ENCODE measurements around the gene GPR34. TPM values are rescaled to one million over a fixed set of nuclear protein-coding genes. Genes with fewer than 3 reads are reported as not detected.

The GPR34 gene
- total and polyA plus RNA-seq, 2 of the 13 experiments (the other 11 are each of a cell fraction or from before 2014, with no cell fraction given) = not detected

- Histone ChIP-seq H3K27me3 (ENCODE audit: control insufficient read depth in 1 of 2, insufficient read depth in 2 of 2, low read length in 2 of 2) (no peaks in the 10 kb centered on the region), H2AFZ (ENCODE audit: low read length) (no peak overlapping the region), H3K36me3 (replicated peaks in 1 of 2; ENCODE audit: control insufficient read depth in 1 of 2, insufficient read depth in 2 of 2, low read length in 2 of 2) (no peaks in the 10 kb centered on the region), H3K79me2 (ENCODE audit: insufficient read depth, low read length) (no peaks in the 10 kb centered on the region), H3K27ac (ENCODE audit: extremely low read length, insufficient read depth, low read length) (no peak overlapping the region), H3K4me1 (ENCODE audit: insufficient read depth, low read length) (no peaks in the 10 kb centered on the region), H4K20me1 (ENCODE audit: insufficient read depth, low read length) (no peaks in the 10 kb centered on the region), H3K9me3 (ENCODE audit: low read length) (no peaks in the 10 kb centered on the region), H3K4me3 (replicated peaks in 1 of 3; ENCODE audit: insufficient read depth in 1 of 3, low read depth in 2 of 3, low read length in 3 of 3) (no peak overlapping the region), H3K4me2 (ENCODE audit: low read depth, low read length) (no peak overlapping the region), H3K9ac (ENCODE audit: insufficient read depth, low read depth, low read length) (no peak overlapping the region)
- WGBS (ENCODE audit: low lambda C conversion rate) = 96% methylated on average over 3 of the region's 7 CpGs
- DNase-seq (ENCODE audit: low spot score) (no peak), FAIRE-seq (no peak), ATAC-seq (no peak)
- POLR2A ChIA-PET = no interaction called here
- CTCF ChIA-PET (ENCODE audit: low intra/inter-chr PET ratio, low total read pairs) = no interaction called here
- intact Hi-C loops (cut with micrococcal nuclease; ENCODE audit: unreplicated experiment) = no loop called here
- no peak for TF ChIP-seq ZNF747 (CRISPR knock-in tag; IDR thresholded peaks at IDR 0.05; ENCODE audit: borderline replicate concordance)
- no peak for TF ChIP-seq FOXJ3 (CRISPR knock-in tag; IDR thresholded peaks at IDR 0.05; ENCODE audit: borderline replicate concordance)
- TF ChIP-seq TARDBP (CRISPR knock-in tag; IDR thresholded peaks at IDR 0.05) = no peak
- TF ChIP-seq ZFP1 (CRISPR knock-in tag; IDR thresholded peaks at IDR 0.05) = no peak
- TF ChIP-seq MTF1 (CRISPR knock-in tag; IDR thresholded peaks at IDR 0.05) = no peak
- TF ChIP-seq ELF3 (CRISPR knock-in tag; IDR thresholded peaks at IDR 0.05) = no peak
- no peak for TF ChIP-seq ZNF737 (CRISPR knock-in tag; IDR thresholded peaks at IDR 0.05; ENCODE audit: borderline replicate concordance)
- no peak for TF ChIP-seq MTF2 (CRISPR knock-in tag; IDR thresholded peaks at IDR 0.05; ENCODE audit: borderline replicate concordance)
- TF ChIP-seq SNRNP70 (IDR thresholded peaks at IDR 0.05; ENCODE audit: low read depth, low read length) = no peak
- no peak for TF ChIP-seq TBX2 (CRISPR knock-in tag; IDR thresholded peaks at IDR 0.05; ENCODE audit: borderline replicate concordance)
- no TSS peak for BruUV-seq (replicated peaks)
- in situ Hi-C loops (cut with HindIII; ENCODE audit: extremely low pct_ligation_motif_present, low pct_unique_long_range_greater_than_20kb) = no loop called here
These were observed 48.3 kb downstream of the GPR34 start for GRCh38 chrX:41737065-41737464.

- 93% methylated on average over 1 of the region's 1 CpG for WGBS (ENCODE audit: low lambda C conversion rate)
- Histone ChIP-seq H3K36me3 (replicated peaks in 1 of 2; ENCODE audit: control insufficient read depth in 1 of 2, insufficient read depth in 2 of 2, low read length in 2 of 2) (no peaks in the 10 kb centered on the region), H2AFZ (ENCODE audit: low read length) (no peak overlapping the region), H4K20me1 (ENCODE audit: insufficient read depth, low read length) (no peaks in the 10 kb centered on the region), H3K4me2 (ENCODE audit: low read depth, low read length) (no peak overlapping the region), H3K79me2 (ENCODE audit: insufficient read depth, low read length) (no peaks in the 10 kb centered on the region), H3K27me3 (ENCODE audit: control insufficient read depth in 1 of 2, insufficient read depth in 2 of 2, low read length in 2 of 2) (no peaks in the 10 kb centered on the region), H3K27ac (ENCODE audit: extremely low read length, insufficient read depth, low read length) (no peak overlapping the region), H3K9me3 (ENCODE audit: low read length) (no peaks in the 10 kb centered on the region), H3K4me1 (ENCODE audit: insufficient read depth, low read length) (no peaks in the 10 kb centered on the region), H3K4me3 (replicated peaks in 1 of 3; ENCODE audit: insufficient read depth in 1 of 3, low read depth in 2 of 3, low read length in 3 of 3) (no peak overlapping the region), H3K9ac (ENCODE audit: insufficient read depth, low read depth, low read length) (no peak overlapping the region)
- DNase-seq (ENCODE audit: low spot score) (no peak), ATAC-seq (no peak), FAIRE-seq (no peak)
- POLR2A ChIA-PET = no interaction called here
- intact Hi-C loops (cut with micrococcal nuclease; ENCODE audit: unreplicated experiment) (no loop called here), in situ Hi-C loops (cut with HindIII; ENCODE audit: extremely low pct_ligation_motif_present, low pct_unique_long_range_greater_than_20kb) (no loop called here)
- CTCF ChIA-PET (ENCODE audit: low intra/inter-chr PET ratio, low total read pairs) = no interaction called here
- BruUV-seq (replicated peaks) = no TSS peak
- TF ChIP-seq ZNF274 (CRISPR knock-in tag; IDR thresholded peaks at IDR 0.05) = no peak
- no peak for TF ChIP-seq NFYB (CRISPR knock-in tag; IDR thresholded peaks at IDR 0.05)
- no peak for TF ChIP-seq STAT5B (CRISPR knock-in tag; IDR thresholded peaks at IDR 0.05)
- TF ChIP-seq ZNF160 (CRISPR knock-in tag; IDR thresholded peaks at IDR 0.05) = no peak
- no peak for TF ChIP-seq ZNF616 (CRISPR knock-in tag; IDR thresholded peaks at IDR 0.05; ENCODE audit: low read depth)
- TF ChIP-seq SNAI1 (CRISPR knock-in tag; IDR thresholded peaks at IDR 0.05; ENCODE audit: borderline replicate concordance) = no peak
- no peak for TF ChIP-seq MZF1 (CRISPR knock-in tag; IDR thresholded peaks at IDR 0.05; ENCODE audit: borderline replicate concordance)
- no peak for TF ChIP-seq ZNF276 (CRISPR knock-in tag; IDR thresholded peaks at IDR 0.05; ENCODE audit: low read depth)
- no peak for TF ChIP-seq CBX2 (IDR thresholded peaks at IDR 0.05; ENCODE audit: low read depth, low read length)
- TF ChIP-seq CBX2 (CRISPR knock-in tag; IDR thresholded peaks at IDR 0.05; ENCODE audit: low read depth) = no peak
These were observed 51.1 kb downstream of the GPR34 start for GRCh38 chrX:41739871-41740270.

Measured in HepG2 (cell line).